Endothelial cell of umbilical vein (primary cell): ENCODE data around the gene RORB.

ENCODE experiments used
- CTCF ChIP-seq, 2 donors: IDR thresholded peaks; 1 replicate in 1 of 2; 2 replicates in 1 of 2; pipeline ENCODE4 v1.5.1; 2011; ENCODE audit warnings: low read length in 2 of 2, mild to moderate bottlenecking in 2 of 2, moderate library complexity in 2 of 2, control low read depth in 1 of 2, inconsistent platforms in 1 of 2, low read depth in 1 of 2; ENCODE audit not compliant: insufficient read depth in 1 of 2; ENCODE audit errors: extremely low read depth in 1 of 2
- EZH2 ChIP-seq: IDR thresholded peaks from 2 replicates; pipeline ENCODE4 v1.6.1; 2012; ENCODE audit warnings: borderline replicate concordance, low read depth, mild to moderate bottlenecking, moderate library complexity, low read length, inconsistent platforms; ENCODE audit not compliant: severe bottlenecking
- FOS ChIP-seq: IDR thresholded peaks from 2 replicates; pipeline ENCODE4 v1.6.1; 2011; ENCODE audit warnings: mild to moderate bottlenecking, low read length, moderate library complexity, borderline replicate concordance; ENCODE audit not compliant: insufficient read depth
- GATA2 ChIP-seq: IDR thresholded peaks from 2 replicates; pipeline ENCODE4 v1.7.0; 2011; ENCODE audit warnings: low read depth, mild to moderate bottlenecking, moderate library complexity, mixed read lengths, low read length; ENCODE audit not compliant: insufficient read length, insufficient read depth
- JUN ChIP-seq: IDR thresholded peaks from 2 replicates; pipeline ENCODE4 v1.6.1; 2011; ENCODE audit warnings: borderline replicate concordance, low read depth; ENCODE audit not compliant: insufficient read length, insufficient read depth
- MYC ChIP-seq: IDR thresholded peaks from one replicate; pipeline ENCODE4 v1.6.1; 2011; ENCODE audit warnings: mild to moderate bottlenecking, low read depth, low read length
- POLR2A ChIP-seq: IDR thresholded peaks from 2 replicates; pipeline ENCODE4 v1.6.1; 2012; ENCODE audit warnings: low read depth, mild to moderate bottlenecking, control low read depth, low read length
- POLR2AphosphoS5 ChIP-seq: IDR thresholded peaks from 2 replicates; pipeline ENCODE4 v1.6.1; 2012; ENCODE audit warnings: low read depth, mild to moderate bottlenecking, control low read depth, low read length, moderate library complexity; ENCODE audit not compliant: insufficient read depth
- TF ChIP-seq, protein P1 (sequence below): IDR thresholded peaks from 2 replicates; pipeline ENCODE4 v1.6.1; 2011; ENCODE audit not compliant: insufficient read depth, insufficient read length

- TF ChIP-seq EZH2 (no peak), CTCF (IDR thresholded peaks at IDR 0.05; ENCODE audit: extremely low read depth in 1 of 2, insufficient read depth in 1 of 2, low read depth in 1 of 2, low read length in 2 of 2) (no peak), POLR2A (no peak), GATA2 (no peak), JUN (no peak), POLR2AphosphoS5 (no peak), FOS (no peak), MYC (no peak)
- TF ChIP-seq, protein P1, sequence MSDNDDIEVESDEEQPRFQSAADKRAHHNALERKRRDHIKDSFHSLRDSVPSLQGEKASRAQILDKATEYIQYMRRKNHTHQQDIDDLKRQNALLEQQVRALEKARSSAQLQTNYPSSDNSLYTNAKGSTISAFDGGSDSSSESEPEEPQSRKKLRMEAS, result no peak
Measured at GRCh38 chr9:74721696-74722660, 224.8 kb downstream of the RORB start.
